GM12878 (cell line): ENCODE data around the gene ZNF341. TPM values are rescaled to one million over a fixed set of nuclear protein-coding genes. Genes with fewer than 3 reads are reported as not detected.

ENCODE experiments used
- ATF3 ChIP-seq: IDR thresholded peaks from 2 replicates; pipeline ENCODE4 v1.6.1; 2011; ENCODE audit warnings: low read depth, mild to moderate bottlenecking, low read length, moderate library complexity, borderline replicate concordance; ENCODE audit errors: extremely low read depth
- E4F1 ChIP-seq: fragments of 450-650 bp; IDR thresholded peaks from 2 replicates; pipeline ENCODE4 v1.6.1; 2018; ENCODE audit warnings: borderline replicate concordance, mild to moderate bottlenecking; ENCODE audit not compliant: partially characterized antibody
- EGR1 ChIP-seq, 2 experiments: IDR thresholded peaks; 1 replicate in 1 of 2; 2 replicates in 1 of 2; pipeline ENCODE4 v1.6.1; 2011 to 2012; ENCODE audit warnings: low read depth in 2 of 2, low read length in 2 of 2, borderline replicate concordance in 1 of 2, mild to moderate bottlenecking in 1 of 2, moderate library complexity in 1 of 2
- IRF3 ChIP-seq: fragments of 450-650 bp; IDR thresholded peaks from 2 replicates; pipeline ENCODE4 v1.6.1; 2014; ENCODE audit warnings: mild to moderate bottlenecking
- NR2C2 ChIP-seq: IDR thresholded peaks from 2 replicates; pipeline ENCODE4 v1.6.1; 2011; ENCODE audit warnings: borderline replicate concordance, low read depth; ENCODE audit not compliant: control insufficient read depth, insufficient read length
- NR2F1 ChIP-seq: fragments of 450-650 bp; conservative IDR thresholded peaks from 2 replicates; pipeline ENCODE4 v1.6.1; 2017; ENCODE audit warnings: mild to moderate bottlenecking
- RAD51 ChIP-seq: fragments of 450-650 bp; IDR thresholded peaks from 2 replicates; pipeline ENCODE4 v1.6.1; 2016; ENCODE audit warnings: moderate library complexity, mild to moderate bottlenecking, inconsistent platforms
- SIX5 ChIP-seq: IDR thresholded peaks from 2 replicates; pipeline ENCODE4 v1.6.1; 2011; ENCODE audit warnings: mild to moderate bottlenecking, low read depth, low read length, moderate library complexity; ENCODE audit not compliant: severe bottlenecking
- SMARCA5 ChIP-seq: fragments of 450-650 bp; IDR thresholded peaks from 2 replicates; pipeline ENCODE4 v1.6.1; 2017; ENCODE audit warnings: mild to moderate bottlenecking
- SUZ12 ChIP-seq: fragments of 200-600 bp; sonication (generic); IDR thresholded peaks from one replicate; pipeline ENCODE4 v1.6.1; 2018; ENCODE audit warnings: antibody characterized with exemption, mild to moderate bottlenecking; ENCODE audit not compliant: unreplicated experiment
- YY1 ChIP-seq: IDR thresholded peaks from 2 replicates; pipeline ENCODE4 v1.6.1; 2011; ENCODE audit warnings: low read depth, mild to moderate bottlenecking, low read length
- ZZZ3 ChIP-seq: IDR thresholded peaks from 2 replicates; pipeline ENCODE4 v1.6.1; 2011; ENCODE audit warnings: low read depth; ENCODE audit not compliant: control insufficient read depth, insufficient read length
- polyA plus RNA-seq, 11 experiments: library from polyadenylated mRNA; depleted of rRNA in 4 of 11; unstranded in 6 of 11; stranded (reverse) in 5 of 11; fragments of >200 nt; fragmentation: Nextera tagmentation in 4 of 11; fragmentation: Illumina TruSeq in 1 of 11; extraction: Ambion mirVana in 4 of 11; extraction: Trizol in 1 of 11; gene quantifications; 1 replicate in 1 of 11; 2 replicates in 10 of 11; pipeline versions ENCODE4 v1.2.1 to v1.2.3, GENCODE V29; 2011 to 2016; ENCODE audit warnings: inconsistent platforms in 2 of 11, missing spikeins in 2 of 11, low read depth in 1 of 11
- total RNA-seq, 4 experiments: library from RNA; depleted of rRNA in 3 of 4; stranded (reverse); fragments of >200 nt in 3 of 4; fragmentation: Illumina TruSeq in 1 of 4; extraction: Trizol in 1 of 4; gene quantifications; 2 replicates each; pipeline versions ENCODE4 v1.2.1 to v1.2.3, GENCODE V29; 2013 to 2021

Gene ZNF341
- total and polyA plus RNA-seq, 10 of the 15 experiments (the other 5 are each of a cell fraction or from before 2014, with no cell fraction given), result 0.18 to 5.0 (median 2.6) TPM

GRCh38 chr20:33810885-33811775, 79.3 kb downstream of the ZNF341 start, which contains the start of gene CHMP4B (continued):
- TF ChIP-seq SIX5 (peak; percentile 100), EGR1 (IDR thresholded peaks at IDR 0.05; ENCODE audit: borderline replicate concordance in 1 of 2, low read depth in 2 of 2, low read length in 2 of 2) (peak in 1 of 2 experiments; percentile 94; a peak in 2 of 3 replicates), ZZZ3 (no peak), SMARCA5 (peak; percentile 75; the same call in 1 of the 2 replicates), YY1 (peak; percentile 72), NR2C2 (peak; percentile 98), ATF3 (peak; percentile 89; the same call in 1 of the 2 replicates), NR2F1 (peak; percentile 88), SUZ12 (no peak), E4F1 (peak; percentile 82), IRF3 (0 out of 2 replicates have a peak, but pooled peaks have one; percentile 26), RAD51 (no peak)
